ENCODE results near the gene TTYH1.

GRCh38 chr19:54408456-54409026, 6.7 kb upstream of the TTYH1 start:
- TF ChIP-seq CTCF (IDR thresholded peaks at IDR 0.05) (no peak), POLR2A (IDR thresholded peaks at IDR 0.05) (no peak)
